GM21825 (cell line): ENCODE results near the gene ZNF124.

Source experiments
- ATAC-seq: cut with Tn5 transposase; IDR thresholded peaks from one replicate; pipeline ENCODE4 v1.9.1; 2021; ENCODE audit warnings: mild to moderate bottlenecking, moderate library complexity; ENCODE audit not compliant: unreplicated experiment

The ZNF124 gene

GRCh38 chr1:247114351-247115140 is 57.3 kb downstream of the ZNF124 start:
- ATAC-seq, result no peak

DNA sequence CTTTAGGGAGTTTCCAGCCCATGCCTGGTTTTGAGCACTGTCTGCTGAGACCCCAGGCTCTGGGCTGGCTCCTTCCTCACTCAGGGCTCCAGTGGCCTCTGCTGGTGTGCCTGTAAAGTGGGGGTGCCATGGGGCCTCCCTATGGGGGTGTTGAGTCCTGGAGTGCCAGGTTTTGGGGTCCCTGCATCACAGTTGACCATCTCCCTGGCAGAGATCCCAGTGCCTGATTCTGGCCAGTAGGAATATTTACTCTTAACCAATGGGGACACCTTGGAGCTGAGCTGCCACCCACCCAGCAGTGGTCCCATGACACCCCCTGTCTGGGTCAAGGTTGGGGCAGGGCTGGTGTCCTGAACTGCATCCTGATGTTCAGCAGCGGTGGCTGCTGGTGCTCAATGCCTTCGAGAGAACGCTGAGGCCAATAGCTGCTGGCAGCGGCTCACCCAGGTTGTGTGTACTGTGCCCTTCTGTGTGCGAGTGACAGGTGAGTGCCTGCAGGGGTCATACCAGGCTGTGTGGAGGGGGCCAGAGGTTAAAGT is 58.0 kb downstream of the ZNF124 start:
- no peak for ATAC-seq

DNA sequence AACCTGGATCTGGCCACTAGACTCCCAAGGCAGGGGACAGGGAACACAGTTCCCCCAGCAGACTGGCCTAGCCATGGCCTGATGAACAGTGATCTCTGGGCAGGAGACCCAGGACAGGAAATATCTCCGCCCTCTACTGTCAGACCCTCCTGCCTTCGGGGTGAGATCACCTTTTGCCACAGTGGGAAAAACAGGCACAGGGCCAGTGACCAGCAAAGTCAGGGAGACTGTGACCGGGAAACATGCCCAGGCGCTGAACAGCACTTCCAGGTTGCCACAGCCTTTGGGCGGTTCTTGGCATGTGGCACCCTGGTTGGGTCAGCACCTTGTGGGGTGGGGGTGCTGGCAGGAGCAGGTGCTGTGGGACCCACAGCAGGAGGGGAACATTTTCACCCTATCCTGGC is 58.7 kb downstream of the ZNF124 start:
- ATAC-seq, result no peak

DNA sequence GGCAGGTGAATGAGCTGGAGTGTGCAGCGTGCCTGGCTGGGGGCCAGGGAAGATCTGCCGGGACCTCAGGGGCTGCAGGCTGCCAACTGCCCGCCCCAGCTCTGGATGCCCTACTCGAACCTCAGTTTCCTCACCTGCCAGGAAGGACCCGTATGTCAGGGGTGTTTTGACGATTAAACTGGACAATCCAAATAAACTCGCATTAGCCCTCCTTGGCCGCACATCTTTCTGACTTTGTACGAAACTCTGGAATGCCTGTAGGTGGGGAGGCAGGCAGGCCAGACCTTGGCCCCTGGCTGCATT is 59.4 kb downstream of the ZNF124 start:
- ATAC-seq, result no peak

GRCh38 chr1:247111700-247112478 is 59.9 kb downstream of the ZNF124 start:
- no peak for ATAC-seq

DNA sequence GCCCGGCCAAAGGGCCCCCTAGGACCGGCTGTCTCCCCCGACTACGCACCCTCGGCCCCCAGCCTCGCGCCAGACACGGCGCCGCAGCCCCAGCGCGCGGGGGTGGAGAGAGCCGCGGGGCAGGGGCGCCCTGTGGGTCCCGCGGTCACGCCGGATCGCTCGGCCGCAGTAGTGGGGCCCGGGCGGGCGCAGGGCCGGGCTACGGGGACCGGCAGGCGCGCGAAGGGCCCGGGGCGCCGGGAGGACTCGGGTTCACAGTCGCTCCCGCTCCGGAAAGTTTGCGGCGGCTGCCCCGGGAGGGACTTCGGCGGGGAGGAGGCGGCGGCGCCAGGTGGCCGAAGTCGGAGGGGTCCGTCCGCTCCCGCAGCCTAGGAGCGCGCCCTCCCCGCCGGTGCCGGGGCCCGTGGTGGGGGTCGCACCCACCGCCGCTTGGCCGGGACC is 60.5 kb downstream of the ZNF124 start:
- no peak for ATAC-seq

- ATAC-seq, result no peak
Observed at GRCh38 chr1:247110627-247111258, 61.1 kb downstream of the ZNF124 start.

- no peak for ATAC-seq
Observed at GRCh38 chr1:247107694-247108093, 64.1 kb downstream of the ZNF124 start.

GRCh38 chr1:247105966-247106365 is 65.9 kb downstream of the ZNF124 start:
- ATAC-seq, result no peak
